H1 (cell line): Measurements from ENCODE around the gene ELSPBP1.

Experiments used
- EZH2 ChIP-seq: fragments of 200-600 bp; sonication (generic); IDR thresholded peaks from 2 replicates; pipeline ENCODE4 v1.7.1; 2012; ENCODE audit warnings: low read depth, mild to moderate bottlenecking, moderate library complexity, low read length, inconsistent platforms; ENCODE audit not compliant: severe bottlenecking
- GTF2F1 ChIP-seq: IDR thresholded peaks from 2 replicates; pipeline ENCODE4 v1.6.1; 2012; ENCODE audit warnings: low read depth, low read length, improper control_type of control experiment, borderline replicate concordance
- HDAC2 ChIP-seq, 2 experiments: fragments of 300-600 bp in 1 of 2; sonication (generic) in 1 of 2; IDR thresholded peaks; 2 replicates each; pipeline ENCODE4 v1.6.1; 2011 to 2012; ENCODE audit warnings: low read depth in 2 of 2, low read length in 2 of 2, mild to moderate bottlenecking in 2 of 2, moderate library complexity in 2 of 2, borderline replicate concordance in 1 of 2, inconsistent platforms in 1 of 2
- JUND ChIP-seq: IDR thresholded peaks from 2 replicates; pipeline ENCODE4 v1.6.1; 2011; ENCODE audit warnings: mild to moderate bottlenecking, improper control_type of control experiment, low read length
- KDM1A ChIP-seq: fragments of 200-600, 300-600 bp; sonication (generic); IDR thresholded peaks from 2 replicates; pipeline ENCODE4 v1.7.1; 2016; ENCODE audit warnings: mild to moderate bottlenecking, low read length, borderline replicate concordance
- PHF8 ChIP-seq: fragments of 200-600 bp; sonication (generic); conservative IDR thresholded peaks from 2 replicates; pipeline ENCODE4 v1.7.1; 2012; ENCODE audit warnings: low read depth, mild to moderate bottlenecking, inconsistent platforms, low read length, moderate library complexity
- POLR2AphosphoS5 ChIP-seq: IDR thresholded peaks from 2 replicates; pipeline ENCODE4 v1.6.1; 2011; ENCODE audit warnings: low read depth, low read length
- RFX5 ChIP-seq: IDR thresholded peaks from 2 replicates; pipeline ENCODE4 v1.6.1; 2011; ENCODE audit warnings: low read depth, low read length, improper control_type of control experiment, borderline replicate concordance
- SUZ12 ChIP-seq: fragments of 200-600 bp; sonication (generic); IDR thresholded peaks from 2 replicates; pipeline ENCODE4 v1.6.1; 2012; ENCODE audit warnings: mild to moderate bottlenecking, inconsistent platforms, low read length, moderate library complexity, mixed read lengths
- TAF1 ChIP-seq: IDR thresholded peaks from 2 replicates; pipeline ENCODE4 v1.6.1; 2011; ENCODE audit warnings: mild to moderate bottlenecking, low read depth, low read length
- TEAD4 ChIP-seq: IDR thresholded peaks from 2 replicates; pipeline ENCODE4 v1.6.1; 2012; ENCODE audit warnings: low read depth, low read length, inconsistent platforms, mixed read lengths
- TF ChIP-seq, protein P1 (sequence below), 3 experiments: IDR thresholded peaks; 1 replicate in 2 of 3; 2 replicates in 1 of 3; pipeline versions ENCODE4 v1.5.1 to v1.6.1; 2011; ENCODE audit warnings: low read length in 3 of 3, mild to moderate bottlenecking in 3 of 3, inconsistent platforms in 2 of 3, low read depth in 1 of 3, moderate library complexity in 1 of 3; ENCODE audit not compliant: insufficient read depth in 1 of 3; ENCODE audit errors: control extremely low read depth in 1 of 3

DNA sequence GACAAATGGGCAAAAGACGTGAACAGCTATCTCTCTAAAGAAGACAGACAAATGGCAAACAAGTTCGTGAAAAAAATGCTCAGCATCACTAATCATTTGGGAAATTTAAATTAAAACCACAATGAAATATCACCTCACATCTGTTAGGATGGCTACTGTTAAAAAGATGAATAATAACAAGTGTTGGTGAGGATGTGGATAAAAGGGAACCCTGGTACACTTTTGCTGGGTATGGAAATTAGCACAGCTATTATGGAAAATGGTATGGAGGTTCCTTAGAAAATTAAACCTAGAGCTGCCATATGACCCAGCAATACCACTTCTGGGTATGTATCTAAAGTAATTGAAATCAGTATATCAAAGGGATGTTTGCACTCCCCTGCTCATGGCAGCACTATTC, 42.3 kb downstream of the ELSPBP1 start:
- TF ChIP-seq JUND, result no peak
- no peak for TF ChIP-seq GTF2F1
- TF ChIP-seq EZH2, result no peak
- TF ChIP-seq PHF8, result no peak
- TF ChIP-seq TAF1, result no peak
- TF ChIP-seq, protein P1, sequence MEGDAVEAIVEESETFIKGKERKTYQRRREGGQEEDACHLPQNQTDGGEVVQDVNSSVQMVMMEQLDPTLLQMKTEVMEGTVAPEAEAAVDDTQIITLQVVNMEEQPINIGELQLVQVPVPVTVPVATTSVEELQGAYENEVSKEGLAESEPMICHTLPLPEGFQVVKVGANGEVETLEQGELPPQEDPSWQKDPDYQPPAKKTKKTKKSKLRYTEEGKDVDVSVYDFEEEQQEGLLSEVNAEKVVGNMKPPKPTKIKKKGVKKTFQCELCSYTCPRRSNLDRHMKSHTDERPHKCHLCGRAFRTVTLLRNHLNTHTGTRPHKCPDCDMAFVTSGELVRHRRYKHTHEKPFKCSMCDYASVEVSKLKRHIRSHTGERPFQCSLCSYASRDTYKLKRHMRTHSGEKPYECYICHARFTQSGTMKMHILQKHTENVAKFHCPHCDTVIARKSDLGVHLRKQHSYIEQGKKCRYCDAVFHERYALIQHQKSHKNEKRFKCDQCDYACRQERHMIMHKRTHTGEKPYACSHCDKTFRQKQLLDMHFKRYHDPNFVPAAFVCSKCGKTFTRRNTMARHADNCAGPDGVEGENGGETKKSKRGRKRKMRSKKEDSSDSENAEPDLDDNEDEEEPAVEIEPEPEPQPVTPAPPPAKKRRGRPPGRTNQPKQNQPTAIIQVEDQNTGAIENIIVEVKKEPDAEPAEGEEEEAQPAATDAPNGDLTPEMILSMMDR (IDR thresholded peaks at IDR 0.05; ENCODE audit: control extremely low read depth in 1 of 3, insufficient read depth in 1 of 3, low read depth in 1 of 3, low read length in 3 of 3), result no peak
- TF ChIP-seq TEAD4, result no peak
- no peak for TF ChIP-seq SUZ12
- TF ChIP-seq HDAC2 (IDR thresholded peaks at IDR 0.05; ENCODE audit: borderline replicate concordance in 1 of 2, low read depth in 2 of 2, low read length in 2 of 2), result no peak
- TF ChIP-seq RFX5, result no peak
- TF ChIP-seq POLR2AphosphoS5, result no peak
- peak; percentile 43; the same call in 1 of the 2 replicates for TF ChIP-seq KDM1A
